ENCODE measurements around the gene ZCCHC7. TPM values are rescaled to one million over a fixed set of nuclear protein-coding genes. Genes with fewer than 3 reads are reported as not detected.

The ZCCHC7 gene
- total and polyA plus RNA-seq, 2 of the 8 experiments (the other 6 are each of a cell fraction or from before 2014, with no cell fraction given) = 12.2 to 27.5 TPM

GRCh38 chr9:37255187-37255586, 134.8 kb downstream of the ZCCHC7 start:
- H3K27me3 ChIP-seq (replicated peaks in 1 of 4; ENCODE audit: control insufficient read depth in 3 of 4, extremely low read depth in 1 of 4, insufficient read depth in 3 of 4, low read length in 3 of 4) = no peaks in the 10 kb centered on the region
- H3K27ac ChIP-seq (ENCODE audit: low read depth, low read length) = no peak overlapping the region
- no peak overlapping the region for H3K9ac ChIP-seq (replicated peaks in 1 of 4; ENCODE audit: extremely low read depth in 1 of 4, low read depth in 3 of 4, low read length in 3 of 4)
- H3K4me1 ChIP-seq (replicated peaks in 1 of 4; ENCODE audit: control insufficient read depth in 3 of 4, insufficient read depth in 4 of 4, low read length in 3 of 4) = peaks cover 1 to 16% (median 8%) of the 10 kb centered on the region in 4 experiments
- DNase-seq (ENCODE audit: low read depth in 1 of 2, low spot score in 2 of 2) = no peak
- H2BK12ac ChIP-seq (ENCODE audit: low read depth, low read length) = no peak overlapping the region
- H2BK20ac ChIP-seq (ENCODE audit: low read length) = no peak overlapping the region
- H3K23ac ChIP-seq (ENCODE audit: insufficient read length) = no peak overlapping the region
- POLR2A ChIA-PET (ENCODE audit: partially characterized antibody) = interaction anchor here (0.8 kb wide), 1 partner anchor 50 kb away, joined by 3 read pairs; no protein-coding TSS in a partner anchor
- CTCF ChIA-PET (ENCODE audit: partially characterized antibody) = interaction anchor here (1.2 kb wide), 1 partner anchor 28 kb away, joined by 3 read pairs; no protein-coding TSS in a partner anchor
- no peak overlapping the region for H3K56ac ChIP-seq (replicated peaks; ENCODE audit: insufficient read length, low read depth, low read length)
- no peaks in the 10 kb centered on the region for H3K9me3 ChIP-seq (ENCODE audit: insufficient read depth in 2 of 2, low read depth in 1 of 2, low read length in 1 of 2)
- no peak overlapping the region for H3K18ac ChIP-seq (ENCODE audit: extremely low read depth, low read length)
- H2BK15ac ChIP-seq (ENCODE audit: low read length) = no peak overlapping the region
- no peak overlapping the region for H4K5ac ChIP-seq (ENCODE audit: insufficient read length, low read depth, low read length)
- no peak overlapping the region for H2BK120ac ChIP-seq (replicated peaks; ENCODE audit: low read depth, low read length)
- no peak overlapping the region for H2AK5ac ChIP-seq (ENCODE audit: low read depth, low read length)
- H3K4me2 ChIP-seq (ENCODE audit: insufficient read depth in 1 of 2, low read depth in 2 of 2, low read length in 2 of 2) = no peak overlapping the region
- H3K79me1 ChIP-seq (ENCODE audit: low read depth, low read length) = no peaks in the 10 kb centered on the region
- H3K23me2 ChIP-seq (ENCODE audit: low read depth, low read length) = no peaks in the 10 kb centered on the region
- no peak overlapping the region for H3K14ac ChIP-seq (ENCODE audit: insufficient read length)
- H3K4ac ChIP-seq (replicated peaks; ENCODE audit: insufficient read length, low read depth, low read length) = no peak overlapping the region
- H2BK5ac ChIP-seq (ENCODE audit: low read depth, low read length) = no peak overlapping the region
- no peak for TF ChIP-seq SIX5 (IDR thresholded peaks at IDR 0.05; ENCODE audit: low read depth, low read length)
- no peak for FAIRE-seq
- H3K36me3 ChIP-seq (ENCODE audit: control insufficient read depth in 2 of 4, insufficient read depth in 4 of 4, low read length in 3 of 4) = no peaks in the 10 kb centered on the region
- peaks cover 0 to 12% of the 10 kb centered on the region in 2 experiments; a peak in 2 of 4 replicates for H3K79me2 ChIP-seq (ENCODE audit: control insufficient read depth in 1 of 2, insufficient read depth in 2 of 2, low read length in 2 of 2)
- no peak overlapping the region for H2AFZ ChIP-seq (ENCODE audit: low read length)
- no peaks in the 10 kb centered on the region for H4K20me1 ChIP-seq (replicated peaks in 1 of 2; ENCODE audit: control insufficient read depth in 1 of 2, insufficient read depth in 2 of 2, low read length in 2 of 2)
- no peak overlapping the region for H3K4me3 ChIP-seq (ENCODE audit: extremely low read depth in 1 of 4, insufficient read depth in 2 of 4, low read depth in 3 of 4, low read length in 4 of 4)
- H4K8ac ChIP-seq (ENCODE audit: extremely low read depth, insufficient read depth, low read length) = no peak overlapping the region
- no peak overlapping the region for H4K91ac ChIP-seq (replicated peaks; ENCODE audit: insufficient read length, low read length)
- WGBS, 2 experiments (ENCODE audit: extremely low coverage in 1 of 2, insufficient coverage in 1 of 2, insufficient read length in 1 of 2, insufficient replicate concordance in 2 of 2, low coverage in 1 of 2, low lambda C conversion rate in 2 of 2, missing lambda C conversion rate in 1 of 2) = 89% methylated on average over 2 of the region's 2 CpGs; no CpG with 5 or more reads in 1 of the 2 experiments
